IMR-90 (cell line): ENCODE measurements around the gene LPIN1.

ENCODE experiments used
- BHLHE40 ChIP-seq: fragments of 150-350 bp; IDR thresholded peaks from 2 replicates; pipeline ENCODE4 v1.6.1; 2016; ENCODE audit warnings: mild to moderate bottlenecking, low read depth, low read length
- CTCF ChIP-seq: conservative IDR thresholded peaks from 2 replicates; pipeline ENCODE4 v1.5.1; 2012; ENCODE audit warnings: mild to moderate bottlenecking, low read depth, low read length, improper control_type of control experiment
- ELK1 ChIP-seq: fragments of 150-350 bp; IDR thresholded peaks from 2 replicates; pipeline ENCODE4 v1.6.1; 2016; ENCODE audit warnings: low read depth, mild to moderate bottlenecking, low read length, moderate library complexity, borderline replicate concordance
- POLR2A ChIP-seq: IDR thresholded peaks from 2 replicates; pipeline ENCODE4 v1.6.1; 2012; ENCODE audit warnings: mild to moderate bottlenecking, low read depth, low read length
- RAD21 ChIP-seq: IDR thresholded peaks from 2 replicates; pipeline ENCODE4 v1.6.1; 2012; ENCODE audit warnings: low read length, improper control_type of control experiment
- RCOR1 ChIP-seq: IDR thresholded peaks from 2 replicates; pipeline ENCODE4 v1.6.1; 2012; ENCODE audit warnings: mild to moderate bottlenecking, low read length, improper control_type of control experiment; ENCODE audit not compliant: insufficient replicate concordance
- RFX5 ChIP-seq: IDR thresholded peaks from 2 replicates; pipeline ENCODE4 v1.8.0; 2012; ENCODE audit warnings: low read depth, mild to moderate bottlenecking, low read length, moderate library complexity
- SMC3 ChIP-seq: fragments of 150-350 bp; IDR thresholded peaks from 2 replicates; pipeline ENCODE4 v1.6.1; 2016; ENCODE audit warnings: low read depth, mild to moderate bottlenecking, antibody characterized with exemption, low read length, moderate library complexity

- TF ChIP-seq POLR2A (no peak), CTCF (no peak), RAD21 (no peak), RCOR1 (no peak), BHLHE40 (no peak), RFX5 (no peak), SMC3 (no peak), ELK1 (no peak)
Observed at GRCh38 chr2:11777886-11778415, 31.5 kb downstream of the LPIN1 start.
